ENCODE data around the gene EVL. TPM values are rescaled to one million over a fixed set of nuclear protein-coding genes. Genes with fewer than 3 reads are reported as not detected.
A peak's percentile ranks its signal among the peaks of the same experiment; 100 is the strongest.

The EVL gene
- total RNA-seq, 1 donor from 2014 or later = 98.9 TPM

GRCh38 chr14:100034961-100035500 lies 30.2 kb upstream of the EVL start:
- Mint-ChIP-seq H3K4me3 (ENCODE audit: unreplicated experiment) (no peak overlapping the region), H3K4me1 (ENCODE audit: low read depth) (peaks cover 75% of the 10 kb centered on the region), H3K36me3 (ENCODE audit: low read depth) (no peaks in the 10 kb centered on the region), H3K27ac (ENCODE audit: unreplicated experiment) (peak overlapping the region; percentile 42), H3K9me3 (ENCODE audit: low read depth) (no peaks in the 10 kb centered on the region), H3K27me3 (ENCODE audit: low read depth) (no peaks in the 10 kb centered on the region)
- DNase-seq (ENCODE audit: low spot score) = no peak
- TF ChIP-seq CTCF (IDR thresholded peaks at IDR 0.05) = no peak

GRCh38 chr14:100035700-100036099 lies 29.5 kb upstream of the EVL start:
- Mint-ChIP-seq H3K27ac (ENCODE audit: unreplicated experiment) (no peak overlapping the region), H3K27me3 (ENCODE audit: low read depth) (no peaks in the 10 kb centered on the region), H3K4me1 (ENCODE audit: low read depth) (peaks cover 75% of the 10 kb centered on the region), H3K4me3 (ENCODE audit: unreplicated experiment) (no peak overlapping the region), H3K36me3 (ENCODE audit: low read depth) (no peaks in the 10 kb centered on the region), H3K9me3 (ENCODE audit: low read depth) (no peaks in the 10 kb centered on the region)
- TF ChIP-seq CTCF (IDR thresholded peaks at IDR 0.05) = no peak
- DNase-seq (ENCODE audit: low spot score) = no peak

GRCh38 chr14:100037353-100037752 lies 27.9 kb upstream of the EVL start:
- H3K27ac Mint-ChIP-seq (ENCODE audit: unreplicated experiment) = peak overlapping the region; percentile 49
- H3K4me3 Mint-ChIP-seq (ENCODE audit: unreplicated experiment) = no peak overlapping the region
- TF ChIP-seq CTCF (IDR thresholded peaks at IDR 0.05) = no peak
- no peaks in the 10 kb centered on the region for H3K9me3 Mint-ChIP-seq (ENCODE audit: low read depth)
- no peak for DNase-seq (ENCODE audit: low spot score)
- H3K36me3 Mint-ChIP-seq (ENCODE audit: low read depth) = no peaks in the 10 kb centered on the region
- peaks cover 65% of the 10 kb centered on the region for H3K4me1 Mint-ChIP-seq (ENCODE audit: low read depth)
- no peaks in the 10 kb centered on the region for H3K27me3 Mint-ChIP-seq (ENCODE audit: low read depth)

- Mint-ChIP-seq H3K27ac (ENCODE audit: unreplicated experiment) (peak overlapping the region; percentile 49), H3K4me3 (ENCODE audit: unreplicated experiment) (no peak overlapping the region), H3K4me1 (ENCODE audit: low read depth) (peaks cover 63% of the 10 kb centered on the region), H3K27me3 (ENCODE audit: low read depth) (no peaks in the 10 kb centered on the region), H3K36me3 (ENCODE audit: low read depth) (no peaks in the 10 kb centered on the region), H3K9me3 (ENCODE audit: low read depth) (no peaks in the 10 kb centered on the region)
- no peak for DNase-seq (ENCODE audit: low spot score)
- no peak for TF ChIP-seq CTCF (IDR thresholded peaks at IDR 0.05)
These were observed 27.2 kb upstream of the EVL start for GRCh38 chr14:100038065-100038464.

- H3K36me3 Mint-ChIP-seq (ENCODE audit: low read depth) = no peaks in the 10 kb centered on the region
- H3K4me1 Mint-ChIP-seq (ENCODE audit: low read depth) = peaks cover 48% of the 10 kb centered on the region
- no peaks in the 10 kb centered on the region for H3K27me3 Mint-ChIP-seq (ENCODE audit: low read depth)
- no peak for DNase-seq (ENCODE audit: low spot score)
- no peaks in the 10 kb centered on the region for H3K9me3 Mint-ChIP-seq (ENCODE audit: low read depth)
- no peak for TF ChIP-seq CTCF (IDR thresholded peaks at IDR 0.05)
- no peak overlapping the region for H3K27ac Mint-ChIP-seq (ENCODE audit: unreplicated experiment)
- H3K4me3 Mint-ChIP-seq (ENCODE audit: unreplicated experiment) = no peak overlapping the region
These were observed 25.3 kb upstream of the EVL start for GRCh38 chr14:100039903-100040302.

Measured in chondrocyte (in vitro differentiated cells).